SK-N-SH (cell line): ENCODE results near the gene PIP5K1B. TPM values are rescaled to one million over a fixed set of nuclear protein-coding genes. Genes with fewer than 3 reads are reported as not detected.

Experiments used
- CTCF ChIA-PET: fragments of 300-600, 350-600 bp; formaldehyde crosslinking; extraction: SDS; loops from one replicate; lab custom pipeline; 2021; lab: Yijun Ruan, JAX
- POLR2A ChIA-PET: fragments of 350-600 bp; sonication (Branson Sonifier 250); formaldehyde crosslinking; extraction: SDS; loops from one replicate; lab custom pipeline; 2020; ENCODE audit warnings: antibody characterized with exemption, inconsistent platforms; lab: Yijun Ruan, JAX
- DNase-seq: peaks from one replicate; pipeline ENCODE4 v3.0.0; 2012
- H2AFZ ChIP-seq: fragments of 200-600 bp; sonication (generic); 2 replicates; pipeline ENCODE4 v1.8.1; 2016; ENCODE audit warnings: antibody characterized with exemption, mild to moderate bottlenecking, low read depth
- H3F3A ChIP-seq: fragments of 200-600 bp; sonication (generic); replicated peaks from 2 replicates; pipeline ENCODE3; 2016; ENCODE audit warnings: antibody characterized with exemption, mild to moderate bottlenecking; ENCODE audit not compliant: insufficient read depth
- H3K27ac ChIP-seq, 2 experiments: fragments of 200-500 bp in 1 of 2; fragments of 200-600 bp in 1 of 2; sonication (Bioruptor generic) in 1 of 2; sonication (generic), shearing (Covaris generic) in 1 of 2; 2 replicates each; pipeline versions ENCODE4 v1.5.1 to v1.6.1; 2014 to 2016; ENCODE audit warnings: low read depth in 2 of 2, inconsistent platforms in 1 of 2, low read length in 1 of 2, mild to moderate bottlenecking in 1 of 2, mixed read lengths in 1 of 2
- H3K27me3 ChIP-seq: fragments of 200-600 bp; sonication (generic), shearing (Covaris generic); 2 replicates; pipeline ENCODE4 v1.6.1; 2016; ENCODE audit warnings: mixed run types; ENCODE audit not compliant: insufficient read depth
- H3K36me3 ChIP-seq, 2 experiments: fragments of 200-500 bp in 1 of 2; fragments of 200-600 bp in 1 of 2; sonication (Bioruptor generic) in 1 of 2; sonication (generic) in 1 of 2; replicated peaks in 1 of 2; 2 replicates each; pipeline versions ENCODE3 to v1.5.1; 2014 to 2016; ENCODE audit warnings: low read length in 1 of 2, mild to moderate bottlenecking in 1 of 2; ENCODE audit not compliant: insufficient read depth in 2 of 2, control insufficient read depth in 1 of 2
- H3K4me1 ChIP-seq, 2 experiments: fragments of 200-500 bp in 1 of 2; fragments of 200-600 bp in 1 of 2; sonication (Bioruptor generic) in 1 of 2; sonication (generic), shearing (Covaris generic) in 1 of 2; 2 replicates each; pipeline versions ENCODE4 v1.5.1 to v1.6.1; 2014 to 2016; ENCODE audit warnings: low read depth in 1 of 2, low read length in 1 of 2, mixed run types in 1 of 2; ENCODE audit not compliant: insufficient read depth in 2 of 2, control insufficient read depth in 1 of 2
- H3K4me2 ChIP-seq: fragments of 200-600 bp; sonication (generic), shearing (Covaris generic); 2 replicates; pipeline ENCODE4 v1.6.1; 2017; ENCODE audit warnings: mixed run types
- H3K4me3 ChIP-seq, 2 experiments: fragments of 200-500 bp in 1 of 2; fragments of 200-600 bp in 1 of 2; sonication (Bioruptor generic) in 1 of 2; sonication (generic), shearing (Covaris generic) in 1 of 2; 2 replicates each; pipeline versions ENCODE4 v1.5.1 to v1.8.1; 2014 to 2016; ENCODE audit warnings: low read depth in 2 of 2, inconsistent platforms in 1 of 2, low read length in 1 of 2, mild to moderate bottlenecking in 1 of 2, mixed read lengths in 1 of 2, moderate library complexity in 1 of 2
- H3K79me2 ChIP-seq: fragments of 200-600 bp; sonication (generic); 2 replicates; pipeline ENCODE4 v1.8.1; 2017; ENCODE audit warnings: mild to moderate bottlenecking; ENCODE audit not compliant: insufficient read depth
- H3K9ac ChIP-seq: fragments of 200-600 bp; sonication (generic); 2 replicates; pipeline ENCODE4 v1.6.1; 2017; ENCODE audit warnings: mixed run types
- H3K9me2 ChIP-seq: fragments of 200-600 bp; sonication (generic); 2 replicates; pipeline ENCODE4 v1.6.1; 2017; ENCODE audit warnings: mixed run types
- H3K9me3 ChIP-seq: fragments of 200-600 bp; sonication (generic); 2 replicates; pipeline ENCODE4 v1.6.1; 2017; ENCODE audit warnings: mixed run types, mild to moderate bottlenecking, moderate library complexity
- H4K20me1 ChIP-seq: fragments of 200-600 bp; sonication (generic); 2 replicates; pipeline ENCODE4 v1.6.1; 2017; ENCODE audit warnings: mild to moderate bottlenecking, mixed run types; ENCODE audit not compliant: insufficient read depth
- CHD2 ChIP-seq: fragments of 150-350 bp; IDR thresholded peaks from 2 replicates; pipeline ENCODE4 v1.6.1; 2018; ENCODE audit warnings: low read length; ENCODE audit not compliant: partially characterized antibody
- EP300 ChIP-seq, 2 experiments: IDR thresholded peaks; 2 replicates each; pipeline versions ENCODE4 v1.4.0 to v1.6.1; 2012; ENCODE audit warnings: borderline replicate concordance in 1 of 2, low read depth in 1 of 2, low read length in 1 of 2
- EZH2phosphoT487 ChIP-seq: fragments of 200-600 bp; sonication (generic); IDR thresholded peaks from 2 replicates; pipeline ENCODE4 v1.6.1; 2017; ENCODE audit warnings: low read depth, mixed run types, mild to moderate bottlenecking, antibody characterized with exemption, moderate library complexity, borderline replicate concordance
- FOSL2 ChIP-seq: IDR thresholded peaks from 2 replicates; pipeline ENCODE4 v1.4.0; 2012; ENCODE audit warnings: low read depth, mild to moderate bottlenecking, moderate library complexity, borderline replicate concordance
- FOXM1 ChIP-seq: IDR thresholded peaks from 2 replicates; pipeline ENCODE4 v1.4.0; 2012; ENCODE audit warnings: low read depth, mild to moderate bottlenecking
- GABPA ChIP-seq: IDR thresholded peaks from 2 replicates; pipeline ENCODE4 v1.4.0; 2012; ENCODE audit warnings: low read depth, mild to moderate bottlenecking
- GATA2 ChIP-seq: sonication (generic); formaldehyde crosslinking; IDR thresholded peaks from 2 replicates; pipeline ENCODE4 v1.5.0; 2020; ENCODE audit warnings: mild to moderate bottlenecking, missing genetic modification reagents
- JUND ChIP-seq: IDR thresholded peaks from 2 replicates; pipeline ENCODE4 v1.4.0; 2012
- MEF2A ChIP-seq: IDR thresholded peaks from 2 replicates; pipeline ENCODE4 v1.4.0; 2012; ENCODE audit warnings: low read depth, borderline replicate concordance
- MXI1 ChIP-seq: IDR thresholded peaks from 2 replicates; pipeline ENCODE4 v1.6.1; 2012; ENCODE audit warnings: mild to moderate bottlenecking, low read depth, low read length, improper control_type of control experiment
- NFIC ChIP-seq: IDR thresholded peaks from 2 replicates; pipeline ENCODE4 v1.4.0; 2012; ENCODE audit warnings: borderline replicate concordance
- NRF1 ChIP-seq: IDR thresholded peaks from 2 replicates; pipeline ENCODE4 v1.6.1; 2012; ENCODE audit warnings: low read depth, mild to moderate bottlenecking, low read length
- POLR2AphosphoS5 ChIP-seq: IDR thresholded peaks from 2 replicates; pipeline ENCODE4 v1.6.1; 2012; ENCODE audit warnings: low read depth, low read length
- RFX5 ChIP-seq: IDR thresholded peaks from 2 replicates; pipeline ENCODE4 v1.6.1; 2012; ENCODE audit warnings: mild to moderate bottlenecking, improper control_type of control experiment, low read length
- RXRA ChIP-seq: IDR thresholded peaks from 2 replicates; pipeline ENCODE4 v1.4.0; 2012; ENCODE audit warnings: low read depth, mild to moderate bottlenecking, borderline replicate concordance
- SIN3A ChIP-seq: IDR thresholded peaks from 2 replicates; pipeline ENCODE4 v1.6.1; 2012; ENCODE audit warnings: low read depth, mild to moderate bottlenecking, low read length, moderate library complexity, borderline replicate concordance
- SMC3 ChIP-seq: IDR thresholded peaks from 2 replicates; pipeline ENCODE4 v1.6.1; 2012; ENCODE audit warnings: low read depth, low read length, improper control_type of control experiment
- TAF1 ChIP-seq: IDR thresholded peaks from 2 replicates; pipeline ENCODE4 v1.6.1; 2012; ENCODE audit warnings: low read depth, mild to moderate bottlenecking, low read length, moderate library complexity, borderline replicate concordance
- TCF12 ChIP-seq: IDR thresholded peaks from 2 replicates; pipeline ENCODE4 v1.4.0; 2012
- TEAD4 ChIP-seq: IDR thresholded peaks from 2 replicates; pipeline ENCODE4 v1.4.0; 2012; ENCODE audit warnings: mild to moderate bottlenecking, borderline replicate concordance; ENCODE audit not compliant: insufficient read depth
- whole genome bisulfite sequencing: methylation state at CpG from one replicate; pipeline ENCODE4 v1.1.6; 2017; ENCODE audit warnings: low lambda C conversion rate; 5-methylcytosine and 5-hydroxymethylcytosine counted together
- polyA plus RNA-seq, 3 experiments: library from polyadenylated mRNA; depleted of rRNA; stranded (reverse); fragments of >200 nt; gene quantifications; 2 replicates each; pipeline ENCODE4 v1.2.3, GENCODE V29; 2012
- TF ChIP-seq, protein P1 (sequence below): fragments of 200-600 bp; sonication (generic); IDR thresholded peaks from 2 replicates; pipeline ENCODE4 v1.6.1; 2017; ENCODE audit warnings: antibody characterized with exemption, mild to moderate bottlenecking, moderate library complexity
- TF ChIP-seq, protein P2 (sequence below): IDR thresholded peaks from 2 replicates; pipeline ENCODE4 v1.4.0; 2012; ENCODE audit warnings: low read depth, borderline replicate concordance
- TF ChIP-seq, protein P3 (sequence below): IDR thresholded peaks from 2 replicates; pipeline ENCODE4; 2012

The PIP5K1B gene
- polyA plus RNA-seq, 1 of the 3 experiments (the other 2 are of a cell fraction): not detected

DNA sequence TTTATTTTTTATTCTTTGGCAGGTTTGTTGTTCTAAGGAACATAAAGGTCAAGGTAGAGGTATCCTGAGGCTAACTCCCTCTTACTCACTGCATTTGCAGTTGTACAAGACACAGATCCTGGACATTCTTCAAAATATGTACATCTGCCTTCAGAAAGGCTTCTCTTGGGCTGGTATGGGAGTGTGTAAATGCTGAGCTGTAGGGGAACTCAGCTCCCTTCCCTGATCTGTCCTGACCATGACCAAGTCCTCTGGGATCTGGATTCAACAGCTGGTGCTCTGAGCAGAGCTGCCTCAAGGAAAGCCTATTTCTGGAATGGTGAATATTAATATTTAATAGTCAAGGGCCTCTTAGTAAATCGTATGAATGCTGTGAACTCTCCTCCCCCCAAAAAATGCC is 191.4 kb downstream of the PIP5K1B start:
- POLR2A ChIA-PET: no interaction called here
- Histone ChIP-seq H3F3A (no peaks in the 10 kb centered on the region), H3K9ac (no peak overlapping the region), H3K4me2 (no peak overlapping the region), H4K20me1 (no peaks in the 10 kb centered on the region), H3K27ac (no peak overlapping the region), H3K36me3 (no peaks in the 10 kb centered on the region), H3K79me2 (no peaks in the 10 kb centered on the region), H3K4me1 (no peaks in the 10 kb centered on the region), H3K4me3 (no peak overlapping the region), H3K27me3 (0 out of 2 replicates have a peak, but pooled peaks cover 5% of the 10 kb centered on the region), H3K9me3 (no peaks in the 10 kb centered on the region), H2AFZ (no peak overlapping the region), H3K9me2 (no peaks in the 10 kb centered on the region)
- CTCF ChIA-PET: interaction anchor here (0.5 kb wide), 1 partner anchor 86 kb away, joined by 3 read pairs; no protein-coding TSS in a partner anchor
- DNase-seq: no peak
- WGBS: 0% methylated on average over 1 of the region's 1 CpG
- no peak for TF ChIP-seq EZH2phosphoT487
- TF ChIP-seq MEF2A: no peak
- no peak for TF ChIP-seq FOXM1
- no peak for TF ChIP-seq MXI1
- TF ChIP-seq TAF1: no peak
- no peak for TF ChIP-seq NRF1
- TF ChIP-seq RXRA: no peak
- TF ChIP-seq POLR2AphosphoS5: no peak
- TF ChIP-seq FOSL2: no peak
- TF ChIP-seq, protein P1, sequence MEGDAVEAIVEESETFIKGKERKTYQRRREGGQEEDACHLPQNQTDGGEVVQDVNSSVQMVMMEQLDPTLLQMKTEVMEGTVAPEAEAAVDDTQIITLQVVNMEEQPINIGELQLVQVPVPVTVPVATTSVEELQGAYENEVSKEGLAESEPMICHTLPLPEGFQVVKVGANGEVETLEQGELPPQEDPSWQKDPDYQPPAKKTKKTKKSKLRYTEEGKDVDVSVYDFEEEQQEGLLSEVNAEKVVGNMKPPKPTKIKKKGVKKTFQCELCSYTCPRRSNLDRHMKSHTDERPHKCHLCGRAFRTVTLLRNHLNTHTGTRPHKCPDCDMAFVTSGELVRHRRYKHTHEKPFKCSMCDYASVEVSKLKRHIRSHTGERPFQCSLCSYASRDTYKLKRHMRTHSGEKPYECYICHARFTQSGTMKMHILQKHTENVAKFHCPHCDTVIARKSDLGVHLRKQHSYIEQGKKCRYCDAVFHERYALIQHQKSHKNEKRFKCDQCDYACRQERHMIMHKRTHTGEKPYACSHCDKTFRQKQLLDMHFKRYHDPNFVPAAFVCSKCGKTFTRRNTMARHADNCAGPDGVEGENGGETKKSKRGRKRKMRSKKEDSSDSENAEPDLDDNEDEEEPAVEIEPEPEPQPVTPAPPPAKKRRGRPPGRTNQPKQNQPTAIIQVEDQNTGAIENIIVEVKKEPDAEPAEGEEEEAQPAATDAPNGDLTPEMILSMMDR: no peak
- TF ChIP-seq, protein P2, sequence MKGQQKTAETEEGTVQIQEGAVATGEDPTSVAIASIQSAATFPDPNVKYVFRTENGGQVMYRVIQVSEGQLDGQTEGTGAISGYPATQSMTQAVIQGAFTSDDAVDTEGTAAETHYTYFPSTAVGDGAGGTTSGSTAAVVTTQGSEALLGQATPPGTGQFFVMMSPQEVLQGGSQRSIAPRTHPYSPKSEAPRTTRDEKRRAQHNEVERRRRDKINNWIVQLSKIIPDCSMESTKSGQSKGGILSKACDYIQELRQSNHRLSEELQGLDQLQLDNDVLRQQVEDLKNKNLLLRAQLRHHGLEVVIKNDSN: no peak

DNA sequence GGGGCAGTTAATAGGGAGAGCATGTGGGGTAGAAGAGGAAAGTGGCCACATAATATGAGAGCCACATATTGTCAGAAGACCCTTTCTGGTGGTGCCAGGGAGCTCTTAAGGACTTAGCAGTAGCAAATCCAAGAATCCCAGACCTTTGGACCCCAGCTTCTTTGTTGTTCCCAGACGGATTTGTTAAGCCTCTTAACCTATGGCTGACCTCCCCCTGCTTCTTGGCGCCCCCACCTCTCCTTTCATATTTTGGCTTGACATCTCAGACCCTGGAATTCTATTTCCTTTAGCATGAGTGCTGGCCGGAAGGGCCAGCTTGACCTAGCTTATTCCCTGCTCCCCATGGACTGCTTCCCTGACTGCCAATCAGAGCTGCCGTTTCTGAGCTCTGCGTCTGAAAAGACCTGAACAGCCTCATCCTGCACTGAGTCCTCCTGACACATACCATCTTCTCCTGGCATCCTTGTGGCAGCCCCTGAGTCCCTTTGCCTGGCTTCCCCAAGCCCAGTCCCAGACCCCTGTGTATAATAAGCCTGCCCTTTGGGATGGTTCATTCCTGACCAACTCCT is 192.6 kb downstream of the PIP5K1B start:
- no peaks in the 10 kb centered on the region for H3K4me1 ChIP-seq
- H3K27me3 ChIP-seq: 0 out of 2 replicates have a peak, but pooled peaks cover 5% of the 10 kb centered on the region
- ChIA-PET CTCF (no interaction called here), POLR2A (no interaction called here)
- no peaks in the 10 kb centered on the region for H3K79me2 ChIP-seq
- 1% methylated on average over 5 of the region's 5 CpGs for WGBS
- H3K9me3 ChIP-seq: no peaks in the 10 kb centered on the region
- no peaks in the 10 kb centered on the region for H3F3A ChIP-seq
- no peak overlapping the region for H3K9ac ChIP-seq
- no peaks in the 10 kb centered on the region for H3K36me3 ChIP-seq
- no peak overlapping the region for H2AFZ ChIP-seq
- no peak overlapping the region for H3K27ac ChIP-seq
- H3K4me3 ChIP-seq: no peak overlapping the region
- no peaks in the 10 kb centered on the region for H3K9me2 ChIP-seq
- DNase-seq: no peak
- H3K4me2 ChIP-seq: no peak overlapping the region
- no peaks in the 10 kb centered on the region for H4K20me1 ChIP-seq
- TF ChIP-seq EZH2phosphoT487 (no peak), SMC3 (no peak), NFIC (no peak), JUND (no peak), RFX5 (no peak), TCF12 (no peak), SIN3A (no peak), GATA2 (CRISPR knock-in tag) (no peak), FOSL2 (no peak), MXI1 (no peak), MEF2A (no peak), CHD2 (no peak), GABPA (no peak), EP300 (IDR thresholded peaks at IDR 0.05; ENCODE audit: borderline replicate concordance in 1 of 2, low read depth in 1 of 2, low read length in 1 of 2) (no peak), TEAD4 (no peak), POLR2AphosphoS5 (no peak)
- TF ChIP-seq, protein P2: no peak
- TF ChIP-seq, protein P3, sequence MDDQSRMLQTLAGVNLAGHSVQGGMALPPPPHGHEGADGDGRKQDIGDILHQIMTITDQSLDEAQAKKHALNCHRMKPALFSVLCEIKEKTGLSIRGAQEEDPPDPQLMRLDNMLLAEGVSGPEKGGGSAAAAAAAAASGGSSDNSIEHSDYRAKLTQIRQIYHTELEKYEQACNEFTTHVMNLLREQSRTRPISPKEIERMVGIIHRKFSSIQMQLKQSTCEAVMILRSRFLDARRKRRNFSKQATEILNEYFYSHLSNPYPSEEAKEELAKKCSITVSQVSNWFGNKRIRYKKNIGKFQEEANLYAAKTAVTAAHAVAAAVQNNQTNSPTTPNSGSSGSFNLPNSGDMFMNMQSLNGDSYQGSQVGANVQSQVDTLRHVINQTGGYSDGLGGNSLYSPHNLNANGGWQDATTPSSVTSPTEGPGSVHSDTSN: no peak
